H7 (cell line): ENCODE measurements around the gene LDHD. TPM values are rescaled to one million over a fixed set of nuclear protein-coding genes. Genes with fewer than 3 reads are reported as not detected.
"Not testable (repeated sequence)": the region's sequence is repeated elsewhere in the genome, so short reads cannot be mapped to it uniquely, and the experiment has no call there.

ENCODE experiments used
- DNase-seq: peaks from one replicate; pipeline ENCODE4 v3.0.0; 2012
- H3K27me3 ChIP-seq: 2 replicates; pipeline ENCODE4 v1.6.0; 2011; ENCODE audit warnings: mild to moderate bottlenecking, low read length; ENCODE audit not compliant: control insufficient read depth, insufficient read depth
- H3K36me3 ChIP-seq: replicated peaks from 2 replicates; pipeline ENCODE4 v1.5.1; 2011; ENCODE audit warnings: low read length; ENCODE audit not compliant: control insufficient read depth, insufficient read depth
- H3K4me3 ChIP-seq: 2 replicates; pipeline ENCODE4 v1.5.1; 2011; ENCODE audit warnings: low read depth, mild to moderate bottlenecking, control low read depth, low read length, moderate library complexity; ENCODE audit not compliant: insufficient read depth
- total RNA-seq: library from RNA; depleted of rRNA; stranded (reverse); fragments of >200 nt; shearing (Covaris generic); gene quantifications from 2 replicates; pipeline ENCODE4 v1.2.3, GENCODE V29; 2014; rRNA removed

LDHD gene
- total RNA-seq = 10.4 and 13.7 TPM in 2 replicates

- Histone ChIP-seq H3K4me3 (peak within 1 kb of the TSS; percentile 40), H3K27me3 (no peaks in the 10 kb centered on the region), H3K36me3 (no peaks in the 10 kb centered on the region; the same call in 1 of the 2 replicates)
- peak; percentile 82 for DNase-seq
Observed at GRCh38 chr16:75116081-75116910, at the start of gene LDHD. Gene LDHD (minus strand): TSS chr16:75116780. CDS start chr16:75116720, 60 bp downstream.

- no peaks in the 10 kb centered on the region; the same call in none of the 2 replicates for H3K36me3 ChIP-seq
- no peak overlapping the region for H3K4me3 ChIP-seq
- no peak for DNase-seq
- H3K27me3 ChIP-seq = no peaks in the 10 kb centered on the region
Observed at GRCh38 chr16:75160386-75160785, 43.8 kb upstream of the LDHD start.

- Histone ChIP-seq H3K27me3 (no peaks in the 10 kb centered on the region), H3K4me3 (no peak overlapping the region), H3K36me3 (peaks cover 2% of the 10 kb centered on the region)
- no peak for DNase-seq
Observed at GRCh38 chr16:75152635-75153034, 36.1 kb upstream of the LDHD start.

- Histone ChIP-seq H3K4me3 (no peak overlapping the region), H3K36me3 (peaks cover 2% of the 10 kb centered on the region), H3K27me3 (no peaks in the 10 kb centered on the region)
- DNase-seq = no peak
Observed at GRCh38 chr16:75151798-75152197, 35.2 kb upstream of the LDHD start.

GRCh38 chr16:75148311-75149195, 32.0 kb upstream of the LDHD start, which contains the start of gene ZFP1:
Gene ZFP1 (plus strand): TSS chr16:75148524. CDS start chr16:75152952, 4,428 bp downstream.
- H3K36me3 ChIP-seq = no peaks in the 10 kb centered on the region; the same call in 1 of the 2 replicates
- DNase-seq = peak; percentile 97
- no peaks in the 10 kb centered on the region for H3K27me3 ChIP-seq
- peak within 1 kb of the TSS; percentile 93 for H3K4me3 ChIP-seq

- Histone ChIP-seq H3K4me3 (no peak overlapping the region), H3K36me3 (no peaks in the 10 kb centered on the region), H3K27me3 (no peaks in the 10 kb centered on the region)
- no peak for DNase-seq
Observed at GRCh38 chr16:75147968-75148310, 31.4 kb upstream of the LDHD start.

GRCh38 chr16:75143941-75144340, 27.4 kb upstream of the LDHD start:
- H3K36me3 ChIP-seq = no peaks in the 10 kb centered on the region
- no peak for DNase-seq

GRCh38 chr16:75139498-75139897, 22.9 kb upstream of the LDHD start:
- Histone ChIP-seq H3K27me3 (no peaks in the 10 kb centered on the region), H3K4me3 (no peak overlapping the region), H3K36me3 (no peaks in the 10 kb centered on the region)
- no peak for DNase-seq

More at GRCh38 chr16:75143941-75144340, 27.4 kb upstream of the LDHD start:
- Histone ChIP-seq H3K27me3 (no peaks in the 10 kb centered on the region), H3K4me3 (no peak overlapping the region)

- DNase-seq = peak; percentile 71
- no peaks in the 10 kb centered on the region for H3K27me3 ChIP-seq
- H3K4me3 ChIP-seq = no peak overlapping the region
- H3K36me3 ChIP-seq = no peaks in the 10 kb centered on the region
Observed at GRCh38 chr16:75138636-75139035, 22.1 kb upstream of the LDHD start.

GRCh38 chr16:75138233-75138632, 21.7 kb upstream of the LDHD start:
- Histone ChIP-seq H3K36me3 (no peaks in the 10 kb centered on the region), H3K4me3 (no peak overlapping the region), H3K27me3 (no peaks in the 10 kb centered on the region)
- no peak for DNase-seq

GRCh38 chr16:75131081-75131480, 14.5 kb upstream of the LDHD start:
- Histone ChIP-seq H3K4me3 (no peak overlapping the region), H3K36me3 (no peaks in the 10 kb centered on the region), H3K27me3 (no peaks in the 10 kb centered on the region)
- no peak for DNase-seq

- Histone ChIP-seq H3K36me3 (no peaks in the 10 kb centered on the region), H3K27me3 (no peaks in the 10 kb centered on the region), H3K4me3 (no peak overlapping the region)
- DNase-seq = no peak
Observed at GRCh38 chr16:75130150-75130771, 13.7 kb upstream of the LDHD start.

GRCh38 chr16:75129421-75130149, 13.0 kb upstream of the LDHD start:
- H3K4me3 ChIP-seq, H3K27me3 ChIP-seq, H3K36me3 ChIP-seq, DNase-seq: not testable (repeated sequence)
